Measurements from ENCODE around the gene NBR1.
"Not testable (repeated sequence)": the region's sequence is repeated elsewhere in the genome, so short reads cannot be mapped to it uniquely, and the experiment has no call there.

DNA sequence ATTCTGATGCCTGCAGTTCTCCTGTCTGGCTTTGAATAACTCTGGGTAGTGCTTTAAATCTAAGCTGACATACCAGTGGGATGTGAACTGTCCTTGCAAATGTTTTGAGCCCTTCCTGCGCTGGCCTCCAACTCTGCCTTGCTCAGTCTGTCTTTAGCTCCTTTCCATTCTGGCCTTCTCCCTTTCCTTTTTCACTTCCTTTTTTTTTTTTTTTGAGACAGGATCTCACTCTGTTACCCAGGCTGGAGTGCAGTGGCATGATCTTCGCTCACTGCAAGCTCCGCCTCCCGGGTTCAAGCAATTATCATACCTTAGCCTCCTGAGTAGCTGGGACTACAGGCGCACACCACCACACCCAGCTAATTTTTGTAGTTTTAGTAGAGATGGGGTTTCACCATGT lies 37.6 kb upstream of the NBR1 start:
- TF ChIP-seq SP1 (CRISPR knock-in tag; conservative IDR thresholded peaks at IDR 0.05); FOXJ3 (CRISPR knock-in tag; IDR thresholded peaks at IDR 0.05; ENCODE audit: borderline replicate concordance); TEAD4 (CRISPR knock-in tag; IDR thresholded peaks at IDR 0.05): not testable (repeated sequence)
- TF ChIP-seq, protein P1, sequence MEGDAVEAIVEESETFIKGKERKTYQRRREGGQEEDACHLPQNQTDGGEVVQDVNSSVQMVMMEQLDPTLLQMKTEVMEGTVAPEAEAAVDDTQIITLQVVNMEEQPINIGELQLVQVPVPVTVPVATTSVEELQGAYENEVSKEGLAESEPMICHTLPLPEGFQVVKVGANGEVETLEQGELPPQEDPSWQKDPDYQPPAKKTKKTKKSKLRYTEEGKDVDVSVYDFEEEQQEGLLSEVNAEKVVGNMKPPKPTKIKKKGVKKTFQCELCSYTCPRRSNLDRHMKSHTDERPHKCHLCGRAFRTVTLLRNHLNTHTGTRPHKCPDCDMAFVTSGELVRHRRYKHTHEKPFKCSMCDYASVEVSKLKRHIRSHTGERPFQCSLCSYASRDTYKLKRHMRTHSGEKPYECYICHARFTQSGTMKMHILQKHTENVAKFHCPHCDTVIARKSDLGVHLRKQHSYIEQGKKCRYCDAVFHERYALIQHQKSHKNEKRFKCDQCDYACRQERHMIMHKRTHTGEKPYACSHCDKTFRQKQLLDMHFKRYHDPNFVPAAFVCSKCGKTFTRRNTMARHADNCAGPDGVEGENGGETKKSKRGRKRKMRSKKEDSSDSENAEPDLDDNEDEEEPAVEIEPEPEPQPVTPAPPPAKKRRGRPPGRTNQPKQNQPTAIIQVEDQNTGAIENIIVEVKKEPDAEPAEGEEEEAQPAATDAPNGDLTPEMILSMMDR (IDR thresholded peaks at IDR 0.05): not testable (repeated sequence)
- TF ChIP-seq, protein P2, sequence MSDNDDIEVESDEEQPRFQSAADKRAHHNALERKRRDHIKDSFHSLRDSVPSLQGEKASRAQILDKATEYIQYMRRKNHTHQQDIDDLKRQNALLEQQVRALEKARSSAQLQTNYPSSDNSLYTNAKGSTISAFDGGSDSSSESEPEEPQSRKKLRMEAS (CRISPR knock-in tag; IDR thresholded peaks at IDR 0.05): not testable (repeated sequence)
- TF ChIP-seq, protein P3, sequence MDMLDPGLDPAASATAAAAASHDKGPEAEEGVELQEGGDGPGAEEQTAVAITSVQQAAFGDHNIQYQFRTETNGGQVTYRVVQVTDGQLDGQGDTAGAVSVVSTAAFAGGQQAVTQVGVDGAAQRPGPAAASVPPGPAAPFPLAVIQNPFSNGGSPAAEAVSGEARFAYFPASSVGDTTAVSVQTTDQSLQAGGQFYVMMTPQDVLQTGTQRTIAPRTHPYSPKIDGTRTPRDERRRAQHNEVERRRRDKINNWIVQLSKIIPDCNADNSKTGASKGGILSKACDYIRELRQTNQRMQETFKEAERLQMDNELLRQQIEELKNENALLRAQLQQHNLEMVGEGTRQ (CRISPR knock-in tag; IDR thresholded peaks at IDR 0.05): not testable (repeated sequence)
- TF ChIP-seq, protein P4, sequence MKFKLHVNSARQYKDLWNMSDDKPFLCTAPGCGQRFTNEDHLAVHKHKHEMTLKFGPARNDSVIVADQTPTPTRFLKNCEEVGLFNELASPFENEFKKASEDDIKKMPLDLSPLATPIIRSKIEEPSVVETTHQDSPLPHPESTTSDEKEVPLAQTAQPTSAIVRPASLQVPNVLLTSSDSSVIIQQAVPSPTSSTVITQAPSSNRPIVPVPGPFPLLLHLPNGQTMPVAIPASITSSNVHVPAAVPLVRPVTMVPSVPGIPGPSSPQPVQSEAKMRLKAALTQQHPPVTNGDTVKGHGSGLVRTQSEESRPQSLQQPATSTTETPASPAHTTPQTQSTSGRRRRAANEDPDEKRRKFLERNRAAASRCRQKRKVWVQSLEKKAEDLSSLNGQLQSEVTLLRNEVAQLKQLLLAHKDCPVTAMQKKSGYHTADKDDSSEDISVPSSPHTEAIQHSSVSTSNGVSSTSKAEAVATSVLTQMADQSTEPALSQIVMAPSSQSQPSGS (CRISPR knock-in tag; IDR thresholded peaks at IDR 0.05; ENCODE audit: borderline replicate concordance, low read depth): not testable (repeated sequence)
